Activated CD4-positive, alpha-beta T cell treated with anti-CD3 and anti-CD28 coated beads, Interleukin-2, amount 10 ng/mL, durations not matched to agents 7 days and 5 days (primary cell): ENCODE results near the gene SLC26A4. TPM values are rescaled to one million over a fixed set of nuclear protein-coding genes. Genes with fewer than 3 reads are reported as not detected.

Experiments
- CTCF ChIA-PET: fragments of 350-600 bp; sonication (Branson Sonifier 250); formaldehyde crosslinking; loops from one replicate; lab custom pipeline; 2021; ENCODE audit warnings: antibody characterized with exemption; lab: Charles Lee
- POLR2A ChIA-PET: fragments of 350-600 bp; sonication (Branson Sonifier 250); formaldehyde crosslinking; loops from one replicate; lab custom pipeline; 2021; ENCODE audit warnings: antibody characterized with exemption; lab: Charles Lee
- DNase-seq: peaks from one replicate; pipeline ENCODE4 v3.0.0-alpha.2; 2020
- H3K27ac Mint-ChIP-seq: one replicate; pipeline ENCODE4 v1.8.0; 2021; ENCODE audit warnings: mild to moderate bottlenecking, moderate library complexity, mixed read lengths
- H3K27me3 Mint-ChIP-seq: one replicate; pipeline ENCODE4 v1.8.0; 2021; ENCODE audit warnings: mixed read lengths
- H3K36me3 Mint-ChIP-seq: one replicate; pipeline ENCODE4 v1.8.0; 2021; ENCODE audit warnings: low read depth, mixed read lengths
- H3K4me1 Mint-ChIP-seq: one replicate; pipeline ENCODE4 v1.8.0; 2021; ENCODE audit warnings: mixed read lengths
- H3K4me3 Mint-ChIP-seq: one replicate; pipeline ENCODE4 v1.8.0; 2021; ENCODE audit warnings: mild to moderate bottlenecking, moderate library complexity, mixed read lengths
- H3K9me3 Mint-ChIP-seq: one replicate; pipeline ENCODE4 v1.8.0; 2021; ENCODE audit warnings: mixed read lengths
- total RNA-seq, 2 experiments: library from RNA; stranded (reverse); gene quantifications; one replicate each; pipeline ENCODE4 v1.2.3, GENCODE V29; 2021

The SLC26A4 gene
- total RNA-seq, 2 experiments from 2014 or later, result 1.3 to 2.0 TPM

- H3K4me1 Mint-ChIP-seq, result peaks cover 36% of the 10 kb centered on the region
- POLR2A ChIA-PET, result no interaction called here
These were observed 2.6 kb downstream of the SLC26A4 start for GRCh38 chr7:107663196-107663595.

GRCh38 chr7:107666790-107667189, 6.2 kb downstream of the SLC26A4 start:
- H3K27ac Mint-ChIP-seq, result no peak overlapping the region
- H3K4me3 Mint-ChIP-seq, result no peak overlapping the region
- H3K27me3 Mint-ChIP-seq, result peaks cover 3% of the 10 kb centered on the region
- POLR2A ChIA-PET, result no interaction called here
- no peak for DNase-seq
- CTCF ChIA-PET, result interaction anchor here (0.6 kb wide), 1 partner anchor 151 kb away, joined by 6 read pairs; no protein-coding TSS in a partner anchor
- H3K36me3 Mint-ChIP-seq, result no peaks in the 10 kb centered on the region
- H3K9me3 Mint-ChIP-seq, result no peaks in the 10 kb centered on the region
- peaks cover 12% of the 10 kb centered on the region for H3K4me1 Mint-ChIP-seq

More at GRCh38 chr7:107663196-107663595, 2.6 kb downstream of the SLC26A4 start:
- Mint-ChIP-seq H3K9me3 (no peaks in the 10 kb centered on the region), H3K4me3 (no peak overlapping the region), H3K27me3 (peaks cover 3% of the 10 kb centered on the region), H3K36me3 (no peaks in the 10 kb centered on the region), H3K27ac (no peak overlapping the region)
- CTCF ChIA-PET, result interaction anchor here (2.1 kb wide), 1 partner anchor 18 kb away, joined by 5 read pairs; no protein-coding TSS in a partner anchor
- DNase-seq, result no peak

GRCh38 chr7:107667341-107667740, 6.7 kb downstream of the SLC26A4 start:
- H3K4me1 Mint-ChIP-seq, result peaks cover 7% of the 10 kb centered on the region
- H3K36me3 Mint-ChIP-seq, result no peaks in the 10 kb centered on the region
- H3K4me3 Mint-ChIP-seq, result no peak overlapping the region
- CTCF ChIA-PET, result interaction anchor here (0.6 kb wide), 1 partner anchor 150 kb away, joined by 6 read pairs; no protein-coding TSS in a partner anchor
- H3K27ac Mint-ChIP-seq, result no peak overlapping the region
- H3K27me3 Mint-ChIP-seq, result peaks cover under 1% of the 10 kb centered on the region
- H3K9me3 Mint-ChIP-seq, result no peaks in the 10 kb centered on the region
- DNase-seq, result no peak
- POLR2A ChIA-PET, result no interaction called here

GRCh38 chr7:107668296-107668695, 7.7 kb downstream of the SLC26A4 start:
- Mint-ChIP-seq H3K4me3 (no peak overlapping the region), H3K4me1 (peaks cover 5% of the 10 kb centered on the region), H3K36me3 (no peaks in the 10 kb centered on the region), H3K27me3 (no peaks in the 10 kb centered on the region), H3K27ac (no peak overlapping the region), H3K9me3 (no peaks in the 10 kb centered on the region)
- ChIA-PET POLR2A (no interaction called here), CTCF (no interaction called here)
- DNase-seq, result no peak

GRCh38 chr7:107672183-107672582, 11.6 kb downstream of the SLC26A4 start:
- Mint-ChIP-seq H3K4me1 (peaks cover 5% of the 10 kb centered on the region), H3K27ac (no peak overlapping the region), H3K9me3 (no peaks in the 10 kb centered on the region), H3K36me3 (no peaks in the 10 kb centered on the region), H3K4me3 (no peak overlapping the region), H3K27me3 (peaks cover 2% of the 10 kb centered on the region)
- no peak for DNase-seq
- ChIA-PET POLR2A (no interaction called here), CTCF (no interaction called here)

GRCh38 chr7:107676249-107676648, 15.6 kb downstream of the SLC26A4 start:
- no peak for DNase-seq
- Mint-ChIP-seq H3K4me3 (no peak overlapping the region), H3K4me1 (peaks cover 10% of the 10 kb centered on the region), H3K27me3 (peaks cover 2% of the 10 kb centered on the region), H3K36me3 (no peaks in the 10 kb centered on the region), H3K9me3 (no peaks in the 10 kb centered on the region), H3K27ac (no peak overlapping the region)
- CTCF ChIA-PET, result interaction anchor here (1.0 to 1.2 kb wide), 2 partner anchors 26 to 108 kb away, joined by 3 to 4 read pairs; no protein-coding TSS in a partner anchor
- POLR2A ChIA-PET, result no interaction called here

- no peak overlapping the region for H3K4me3 Mint-ChIP-seq
- H3K36me3 Mint-ChIP-seq, result no peaks in the 10 kb centered on the region
- peaks cover 2% of the 10 kb centered on the region for H3K27me3 Mint-ChIP-seq
- no peaks in the 10 kb centered on the region for H3K9me3 Mint-ChIP-seq
- ChIA-PET CTCF (no interaction called here), POLR2A (no interaction called here)
- H3K27ac Mint-ChIP-seq, result no peak overlapping the region
- no peak for DNase-seq
- H3K4me1 Mint-ChIP-seq, result peaks cover 10% of the 10 kb centered on the region
These were observed 17.6 kb downstream of the SLC26A4 start for GRCh38 chr7:107678110-107678753.

GRCh38 chr7:107680478-107680877, 19.9 kb downstream of the SLC26A4 start:
- H3K4me1 Mint-ChIP-seq, result peaks cover 10% of the 10 kb centered on the region
- H3K27me3 Mint-ChIP-seq, result no peaks in the 10 kb centered on the region
- ChIA-PET POLR2A (no interaction called here), CTCF (interaction anchor here (1.4 kb wide), 1 partner anchor 63 kb away, joined by 6 read pairs; the partner anchor contains the start of gene CBLL1)
- H3K4me3 Mint-ChIP-seq, result no peak overlapping the region
- H3K36me3 Mint-ChIP-seq, result no peaks in the 10 kb centered on the region
- H3K9me3 Mint-ChIP-seq, result no peaks in the 10 kb centered on the region
- H3K27ac Mint-ChIP-seq, result no peak overlapping the region
- DNase-seq, result no peak

GRCh38 chr7:107682886-107683285, 22.3 kb downstream of the SLC26A4 start:
- ChIA-PET CTCF (no interaction called here), POLR2A (no interaction called here)
- no peak for DNase-seq
- H3K9me3 Mint-ChIP-seq, result no peaks in the 10 kb centered on the region
- H3K4me3 Mint-ChIP-seq, result no peak overlapping the region
- no peaks in the 10 kb centered on the region for H3K36me3 Mint-ChIP-seq
- no peaks in the 10 kb centered on the region for H3K27me3 Mint-ChIP-seq
- peaks cover 17% of the 10 kb centered on the region for H3K4me1 Mint-ChIP-seq
- no peak overlapping the region for H3K27ac Mint-ChIP-seq

GRCh38 chr7:107684287-107684686, 23.7 kb downstream of the SLC26A4 start:
- ChIA-PET CTCF (interaction anchor here (1.1 to 1.6 kb wide), 2 partner anchors 10 to 14 kb away, joined by 3 to 4 read pairs; no protein-coding TSS in a partner anchor), POLR2A (no interaction called here)
- no peaks in the 10 kb centered on the region for H3K9me3 Mint-ChIP-seq
- no peak for DNase-seq
- no peaks in the 10 kb centered on the region for H3K27me3 Mint-ChIP-seq
- H3K4me3 Mint-ChIP-seq, result no peak overlapping the region
- H3K4me1 Mint-ChIP-seq, result peaks cover 7% of the 10 kb centered on the region
- no peaks in the 10 kb centered on the region for H3K36me3 Mint-ChIP-seq
- no peak overlapping the region for H3K27ac Mint-ChIP-seq

- CTCF ChIA-PET, result interaction anchor here (1.1 to 1.6 kb wide), 2 partner anchors 11 to 13 kb away, joined by 3 to 4 read pairs; no protein-coding TSS in a partner anchor
- H3K4me1 Mint-ChIP-seq, result peaks cover 7% of the 10 kb centered on the region
- H3K27me3 Mint-ChIP-seq, result no peaks in the 10 kb centered on the region
- H3K9me3 Mint-ChIP-seq, result no peaks in the 10 kb centered on the region
- no peak overlapping the region for H3K4me3 Mint-ChIP-seq
- no peaks in the 10 kb centered on the region for H3K36me3 Mint-ChIP-seq
- POLR2A ChIA-PET, result no interaction called here
- H3K27ac Mint-ChIP-seq, result no peak overlapping the region
- DNase-seq, result no peak
These were observed 24.4 kb downstream of the SLC26A4 start for GRCh38 chr7:107684947-107685463.

GRCh38 chr7:107686816-107687387, 26.3 kb downstream of the SLC26A4 start:
- Mint-ChIP-seq H3K27ac (no peak overlapping the region), H3K36me3 (no peaks in the 10 kb centered on the region), H3K9me3 (no peaks in the 10 kb centered on the region), H3K27me3 (no peaks in the 10 kb centered on the region), H3K4me3 (no peak overlapping the region), H3K4me1 (peaks cover 7% of the 10 kb centered on the region)
- POLR2A ChIA-PET, result no interaction called here
- CTCF ChIA-PET, result interaction anchor here (0.6 to 0.8 kb wide), 2 partner anchors 18 to 429 kb away, joined by 3 to 5 read pairs; no protein-coding TSS in a partner anchor
- DNase-seq, result no peak

- Mint-ChIP-seq H3K4me3 (no peak overlapping the region), H3K27me3 (no peaks in the 10 kb centered on the region)
These were observed 27.0 kb downstream of the SLC26A4 start for GRCh38 chr7:107687656-107688055.

More at GRCh38 chr7:107687656-107688055, 27.0 kb downstream of the SLC26A4 start:
- H3K36me3 Mint-ChIP-seq, result no peaks in the 10 kb centered on the region
- POLR2A ChIA-PET, result no interaction called here
- CTCF ChIA-PET, result no interaction called here
- H3K27ac Mint-ChIP-seq, result no peak overlapping the region
- H3K9me3 Mint-ChIP-seq, result no peaks in the 10 kb centered on the region
- no peak for DNase-seq
- H3K4me1 Mint-ChIP-seq, result peaks cover 7% of the 10 kb centered on the region
